ENCODE data around the gene CLEC4E.
"Not testable (repeated sequence)": the region's sequence is repeated elsewhere in the genome, so short reads cannot be mapped to it uniquely, and the experiment has no call there.

The CLEC4E gene, protein sequence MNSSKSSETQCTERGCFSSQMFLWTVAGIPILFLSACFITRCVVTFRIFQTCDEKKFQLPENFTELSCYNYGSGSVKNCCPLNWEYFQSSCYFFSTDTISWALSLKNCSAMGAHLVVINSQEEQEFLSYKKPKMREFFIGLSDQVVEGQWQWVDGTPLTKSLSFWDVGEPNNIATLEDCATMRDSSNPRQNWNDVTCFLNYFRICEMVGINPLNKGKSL

GRCh38 chr12:8540831-8541230 lies at the start of gene CLEC4E:
TSS of gene CLEC4E (minus strand) at chr12:8540905. CDS start at chr12:8540797, 108 bp downstream.
- not testable (repeated sequence) for DNase-seq

DNA sequence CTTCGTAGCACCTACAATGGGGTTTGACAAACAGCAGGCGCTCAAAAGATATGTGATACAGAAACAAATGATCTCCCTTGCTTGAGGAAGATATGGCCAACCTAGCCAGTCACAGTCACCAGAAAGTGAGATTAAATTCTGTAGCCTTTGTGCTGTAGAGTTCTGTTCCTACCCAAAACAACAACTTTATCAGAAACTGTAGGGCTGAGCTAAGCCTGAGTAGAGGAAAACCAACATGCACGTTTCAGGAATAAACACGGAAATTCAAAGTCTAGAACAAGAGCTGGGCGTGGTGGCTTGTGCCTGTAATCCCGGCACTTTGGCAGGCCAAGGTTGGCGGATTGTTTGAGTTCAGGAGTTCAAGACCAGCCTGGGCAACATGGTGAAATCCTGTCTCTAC lies 49.0 kb upstream of the CLEC4E start:
- no peak for DNase-seq

DNA sequence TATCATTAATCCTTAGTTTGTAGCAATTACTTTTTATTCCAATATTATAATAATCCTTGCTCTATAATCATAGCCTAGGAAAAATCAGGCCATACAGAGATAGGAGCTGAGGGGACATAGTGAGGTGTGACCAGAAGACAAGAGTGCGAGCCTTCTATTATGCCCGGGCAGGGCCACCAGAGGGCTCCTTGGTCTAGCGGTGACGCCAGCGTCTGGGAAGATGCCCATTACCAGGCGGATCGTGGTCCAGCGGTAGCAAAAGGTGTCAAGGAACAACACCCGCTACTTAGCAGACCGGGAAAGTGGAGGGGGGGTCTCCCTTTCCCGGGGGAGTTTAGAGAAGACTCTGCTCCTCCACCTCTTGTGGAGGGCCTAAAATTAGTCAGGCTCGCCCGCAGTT lies 43.8 kb upstream of the CLEC4E start:
- not testable (repeated sequence) for DNase-seq

DNA sequence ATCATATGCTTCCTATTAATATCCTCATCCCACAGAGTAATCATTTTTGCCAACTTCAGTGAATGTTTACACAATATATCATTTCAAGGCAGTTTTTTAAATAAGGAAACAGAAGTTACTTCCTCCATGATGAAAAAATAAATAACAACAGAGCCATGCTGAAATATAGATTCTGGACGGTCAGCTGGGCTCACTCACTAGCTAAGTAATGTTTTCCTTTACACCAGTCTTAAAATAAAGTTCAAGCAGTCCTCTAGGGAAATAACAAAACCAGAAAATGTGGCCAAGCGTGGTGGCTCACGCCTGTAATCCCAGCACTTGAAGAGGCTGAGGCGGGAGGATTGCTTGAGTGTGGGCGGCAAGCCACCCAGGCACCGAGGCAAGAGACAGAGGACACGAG lies 43.3 kb upstream of the CLEC4E start:
- no peak for DNase-seq

DNA sequence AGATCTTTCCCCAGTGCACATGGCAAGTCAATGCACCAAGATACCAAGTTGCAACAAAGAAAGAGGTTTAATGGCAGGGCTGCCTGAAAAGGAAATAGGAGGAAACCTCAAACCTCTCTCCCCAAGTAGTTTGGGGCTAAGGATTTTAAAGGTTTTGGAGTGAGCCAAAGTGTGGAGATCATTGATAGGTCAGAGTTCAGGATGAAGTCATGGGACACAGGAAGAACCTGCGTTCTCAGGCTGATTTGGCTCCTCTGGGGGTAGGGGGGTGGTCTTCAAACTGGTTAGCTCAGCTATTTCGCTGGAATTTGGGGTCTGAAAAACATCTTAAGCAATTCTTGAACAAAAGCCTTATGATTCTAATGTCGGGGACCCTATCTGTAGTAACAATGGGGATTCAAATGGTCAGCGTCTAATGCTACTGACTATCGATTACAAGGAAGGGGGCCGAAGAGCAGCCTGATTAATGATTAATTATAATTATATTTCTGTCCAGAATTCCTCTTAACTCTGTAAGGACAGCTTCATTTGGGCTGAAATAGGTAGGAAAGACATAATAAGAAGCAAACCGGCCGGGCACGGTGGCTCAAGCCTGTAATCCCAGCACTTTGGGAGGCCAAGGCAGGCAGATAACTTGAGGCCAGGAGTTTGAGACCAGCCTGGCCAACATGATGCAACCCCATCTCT lies 40.5 kb upstream of the CLEC4E start:
- no peak for DNase-seq

- no peak for DNase-seq
These were observed 37.2 kb upstream of the CLEC4E start for GRCh38 chr12:8577879-8578278.

DNA sequence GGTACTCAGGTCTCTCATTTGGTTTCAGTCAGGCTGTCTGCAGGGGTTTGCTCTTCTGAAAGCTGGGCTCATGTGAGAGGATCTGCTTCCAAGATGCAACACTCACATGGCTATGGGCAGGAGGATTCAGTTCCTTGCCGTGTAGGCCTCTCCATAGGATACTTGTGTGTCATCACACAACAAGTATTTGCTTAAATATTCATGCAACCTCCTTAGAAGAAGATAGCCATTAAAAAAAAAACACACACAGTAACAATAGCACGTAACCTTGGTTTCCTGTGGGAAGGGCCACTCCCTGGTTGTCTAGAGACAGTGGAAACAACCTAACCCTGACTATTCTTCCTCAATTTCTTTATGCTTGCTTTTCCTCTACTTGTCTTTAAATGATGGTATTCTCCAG lies 31.8 kb upstream of the CLEC4E start:
- DNase-seq, result no peak

GRCh38 chr12:8566525-8566924 lies 25.8 kb upstream of the CLEC4E start:
- DNase-seq, result no peak

GRCh38 chr12:8566052-8566451 lies 25.3 kb upstream of the CLEC4E start:
- DNase-seq, result not testable (repeated sequence)

GRCh38 chr12:8564656-8565055 lies 24.0 kb upstream of the CLEC4E start:
- DNase-seq, result no peak

DNA sequence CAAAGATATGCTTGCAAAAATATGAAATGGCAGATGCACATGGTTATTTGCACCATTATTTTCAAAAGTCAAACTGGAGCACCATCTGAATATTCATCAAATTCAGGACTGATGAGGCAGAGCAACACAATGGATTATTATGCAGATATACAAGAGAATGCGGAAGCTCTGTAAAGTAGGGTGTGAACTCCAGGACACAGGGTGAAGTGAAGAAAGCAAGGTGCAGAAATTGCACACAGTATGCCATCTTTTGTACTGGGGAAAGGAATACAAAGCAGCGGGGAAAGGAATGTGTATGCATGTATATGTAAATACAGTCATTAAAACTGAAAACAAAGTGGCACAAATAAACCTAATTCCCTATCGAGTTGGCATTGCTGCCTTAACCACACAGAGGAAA lies 22.7 kb upstream of the CLEC4E start:
- no peak for DNase-seq

DNA sequence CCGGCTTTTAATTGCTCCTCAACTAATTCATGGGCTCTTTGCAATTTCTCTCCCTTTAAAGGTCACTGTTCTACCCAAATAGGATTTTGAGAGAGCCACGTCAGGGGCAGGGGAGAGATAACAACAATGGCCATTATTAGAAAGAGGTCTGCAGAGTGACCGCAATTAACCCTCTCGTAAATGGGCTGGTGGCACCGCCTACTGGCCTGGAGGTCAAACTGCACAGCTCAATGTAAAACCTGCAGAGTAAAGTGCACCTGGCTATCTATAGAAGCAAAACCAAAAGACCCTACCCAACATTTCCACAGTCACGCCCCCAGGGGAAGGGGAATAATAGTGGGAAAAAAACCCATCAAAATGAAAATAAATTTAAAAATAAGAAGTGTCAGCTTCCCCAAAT lies 21.6 kb upstream of the CLEC4E start:
- DNase-seq, result no peak

GRCh38 chr12:8561011-8561410 lies 20.3 kb upstream of the CLEC4E start:
- DNase-seq, result no peak

DNA sequence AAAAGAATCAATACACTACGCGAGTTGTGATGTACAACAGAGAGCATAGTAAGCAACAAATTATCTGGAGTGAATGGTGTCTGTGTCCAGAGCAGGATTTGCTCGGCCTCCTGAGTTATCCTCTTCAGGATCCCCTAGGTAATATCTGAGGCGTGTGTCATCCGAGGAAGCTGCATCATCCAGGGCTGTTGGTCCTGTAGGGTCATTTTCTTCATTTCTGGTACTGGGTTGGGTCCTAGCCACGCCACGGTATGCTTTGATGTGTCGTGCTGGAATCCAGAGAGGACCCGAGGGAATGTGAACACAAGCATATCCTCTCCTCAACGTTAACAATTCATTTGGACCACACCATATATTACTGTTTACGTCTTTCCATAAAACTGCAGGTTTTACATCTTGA lies 19.0 kb upstream of the CLEC4E start:
- no peak for DNase-seq

DNA sequence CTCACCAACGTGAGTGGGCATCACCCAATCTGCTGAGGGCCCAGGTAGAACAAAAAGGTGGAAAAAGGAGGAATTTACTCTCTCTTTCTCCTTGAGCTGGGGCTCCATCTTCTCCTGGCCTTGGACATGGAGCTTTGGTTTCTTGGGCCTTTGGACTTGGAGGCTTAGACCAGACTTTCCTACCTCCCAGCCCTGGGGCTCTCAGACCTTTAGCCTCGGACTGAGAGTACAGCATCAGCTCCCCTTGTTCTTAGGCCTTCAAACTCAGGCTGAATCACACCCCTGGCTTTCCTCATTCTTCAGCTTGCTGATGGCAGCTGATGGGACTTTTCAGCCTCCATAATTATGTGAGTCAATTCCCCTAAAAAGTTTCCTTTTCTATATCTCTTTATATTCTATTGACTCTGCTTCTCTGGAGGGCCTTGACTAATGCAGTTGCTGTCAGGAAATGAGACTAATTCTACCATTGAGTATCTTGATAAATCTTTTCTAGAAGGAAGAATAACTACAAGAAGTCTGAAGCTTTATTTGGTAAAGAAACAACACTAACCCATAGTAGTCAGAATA lies 15.9 kb upstream of the CLEC4E start:
- no peak for DNase-seq

DNA sequence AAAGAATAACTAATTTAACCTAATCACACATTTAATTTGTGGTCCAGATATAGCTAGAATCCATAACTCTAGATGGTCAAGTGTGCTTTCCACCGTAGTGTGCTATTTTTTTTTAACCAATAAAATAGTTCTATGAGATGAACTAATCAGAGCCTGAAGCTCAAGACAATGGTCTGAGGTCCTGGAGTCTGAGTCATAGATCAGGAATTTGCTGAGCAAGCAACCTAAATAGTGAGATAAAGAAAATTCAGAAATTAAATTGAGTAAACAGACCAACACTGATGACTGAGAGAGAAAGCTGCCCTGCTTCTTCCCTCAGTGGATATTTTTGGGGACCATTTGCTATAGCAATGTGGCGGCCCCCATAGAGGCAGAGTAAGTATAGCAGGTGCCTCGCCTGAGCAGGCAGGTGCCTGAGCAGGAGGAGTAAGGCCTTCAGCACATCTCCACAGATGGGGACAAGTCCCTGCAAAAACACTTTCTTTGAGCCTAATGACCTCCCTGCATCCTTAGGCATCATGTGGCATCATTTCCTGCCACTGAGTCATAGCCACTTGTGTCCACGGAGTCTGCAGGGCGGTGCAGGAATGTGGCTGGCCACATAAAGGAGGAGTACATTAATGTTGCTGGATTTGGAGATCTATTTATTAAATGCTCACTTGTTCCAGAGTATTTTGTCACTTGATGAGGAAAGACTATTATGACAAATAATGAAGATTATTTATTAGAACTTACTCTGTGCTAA lies 13.9 kb upstream of the CLEC4E start:
- no peak for DNase-seq

- no peak for DNase-seq
These were observed 12.5 kb upstream of the CLEC4E start for GRCh38 chr12:8553088-8553627.

GRCh38 chr12:8549381-8549780 lies 8.7 kb upstream of the CLEC4E start:
- no peak for DNase-seq

- DNase-seq, result no peak
These were observed 7.5 kb upstream of the CLEC4E start for GRCh38 chr12:8548192-8548591.

DNA sequence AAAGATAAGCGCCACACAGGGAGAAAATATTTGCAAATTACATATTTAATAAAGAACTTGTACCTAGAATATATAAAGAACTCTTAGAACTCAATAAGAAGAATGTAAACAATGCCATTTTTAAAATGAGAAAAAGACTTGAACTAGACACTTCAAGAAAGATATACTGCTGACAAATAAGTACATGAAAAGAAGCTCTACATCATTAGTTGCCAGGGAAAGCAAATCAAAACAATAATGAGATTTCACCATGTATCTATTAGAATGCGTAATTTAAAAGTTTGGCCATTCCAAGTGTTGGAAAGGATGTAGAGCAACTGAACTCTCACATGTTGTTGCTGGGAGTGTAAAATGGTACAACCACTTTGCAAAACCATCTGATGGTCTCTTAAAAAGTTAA lies 6.9 kb upstream of the CLEC4E start:
- DNase-seq, result no peak

- no peak for DNase-seq
These were observed 5.9 kb upstream of the CLEC4E start for GRCh38 chr12:8546591-8546990.

- DNase-seq, result peak; percentile 33
These were observed 3.6 kb upstream of the CLEC4E start for GRCh38 chr12:8544295-8544694.

GRCh38 chr12:8541562-8541961 lies 857 bp upstream of the CLEC4E start:
- no peak for DNase-seq

GRCh38 chr12:8537820-8538219 lies 2.9 kb downstream of the CLEC4E start:
- DNase-seq, result not testable (repeated sequence)
